ENCODE measurements around the gene VN1R5.
"Not testable (repeated sequence)": the region's sequence is repeated elsewhere in the genome, so short reads cannot be mapped to it uniquely, and the experiment has no call there.

The VN1R5 gene

DNA sequence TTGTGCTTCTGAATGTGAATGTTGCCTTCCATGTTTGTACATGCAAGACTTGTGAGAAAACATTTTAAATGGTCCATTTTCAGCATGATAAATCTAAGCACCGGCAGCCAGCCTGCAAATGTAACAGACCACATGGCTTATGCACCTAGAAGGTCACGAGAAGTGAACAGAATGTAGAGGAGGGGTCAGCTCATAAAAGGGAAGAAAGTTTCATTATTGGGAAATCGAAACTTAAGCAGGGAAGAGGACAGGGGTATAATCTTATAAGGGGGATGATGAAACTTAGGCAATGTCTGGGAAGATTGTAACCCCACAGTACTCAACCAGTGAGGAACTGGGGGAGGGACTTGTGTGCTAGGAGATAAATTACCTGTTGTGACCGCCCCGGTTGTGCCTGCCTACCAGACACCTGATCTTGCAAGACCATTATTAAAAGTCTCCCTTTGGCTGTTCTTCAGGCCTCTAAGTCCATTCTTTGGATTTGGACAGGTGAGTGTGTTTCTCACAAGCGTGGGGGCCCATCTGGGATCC lies 37.7 kb upstream of the VN1R5 start:
- no peaks in the 10 kb centered on the region for H4K20me1 ChIP-seq
- no peaks in the 10 kb centered on the region for H3K27me3 ChIP-seq

DNA sequence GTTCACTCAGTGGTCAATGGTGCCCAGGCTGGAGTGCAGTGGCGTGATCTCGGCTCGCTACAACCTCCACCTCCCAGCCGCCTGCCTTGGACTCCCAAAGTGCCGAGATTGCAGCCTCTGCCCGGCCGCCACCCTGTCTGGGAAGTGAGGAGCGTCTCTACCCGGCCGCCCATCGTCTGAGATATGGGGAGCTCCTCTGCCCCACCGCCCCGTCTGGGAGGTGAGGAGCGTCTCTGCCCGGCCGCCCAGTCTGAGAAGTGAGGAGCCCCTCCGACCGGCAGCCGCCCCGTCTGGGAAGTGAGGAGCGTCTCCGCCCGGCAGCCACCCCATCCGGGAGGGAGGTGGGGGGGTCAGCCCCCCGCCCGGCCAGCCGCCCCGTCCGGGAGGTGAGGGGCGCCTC lies 35.6 kb upstream of the VN1R5 start:
- H3K9me3 ChIP-seq (replicated peaks in 1 of 11), result peaks cover 19 to 48% (median 43%) of the 10 kb centered on the region in 11 experiments; a peak in 21 of 22 replicates
- H3K27me3 ChIP-seq, H3K36me3 ChIP-seq, H3K4me2 ChIP-seq, H3K4me3 ChIP-seq, H3K27ac ChIP-seq, H3K4me1 ChIP-seq, H3K9ac ChIP-seq, H4K20me1 ChIP-seq: not testable (repeated sequence)

More for the DNA sequence above, 37.7 kb upstream of the VN1R5 start:
- Histone ChIP-seq H3K9ac (no peak overlapping the region), H3K27ac (no peak overlapping the region), H3K36me3 (no peaks in the 10 kb centered on the region), H3K4me1 (no peaks in the 10 kb centered on the region), H3K9me3 (replicated peaks in 1 of 11) (peaks cover 5 to 29% (median 23%) of the 10 kb centered on the region in 11 experiments; a peak in 19 of 22 replicates), H3K4me2 (no peak overlapping the region), H3K4me3 (no peak overlapping the region)
- TF ChIP-seq Cebpa-rat (IDR thresholded peaks at IDR 0.05), result no peak

DNA sequence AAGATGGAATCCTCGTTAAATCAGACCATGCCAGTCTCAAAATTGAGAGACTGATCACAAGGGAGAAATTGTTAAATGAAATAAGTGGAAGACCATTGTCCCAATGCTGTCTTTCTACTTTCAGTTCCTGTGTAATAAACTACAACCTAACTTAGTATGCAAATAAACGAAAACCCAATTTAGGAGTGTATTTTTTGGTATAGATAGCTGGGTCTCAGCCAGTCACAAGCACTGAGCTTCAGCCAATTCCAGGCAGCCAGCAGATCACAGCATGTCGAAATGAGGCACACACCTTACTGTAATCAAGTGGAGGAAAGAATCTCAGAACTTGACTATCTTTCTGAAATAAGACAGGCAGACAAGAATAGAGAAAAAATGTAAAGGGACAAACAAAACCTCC lies 33.0 kb upstream of the VN1R5 start:
- Histone ChIP-seq H3K9ac (no peak overlapping the region), H3K27ac (no peak overlapping the region), H3K4me2 (no peak overlapping the region), H3K9me3 (replicated peaks in 1 of 11) (peaks cover 38 to 74% (median 65%) of the 10 kb centered on the region in 11 experiments), H3K27me3 (no peaks in the 10 kb centered on the region), H3K4me3 (no peak overlapping the region), H3K36me3 (peaks cover 0 to 4% (median 0%) of the 10 kb centered on the region in 11 experiments; a peak in 1 of 22 replicates), H4K20me1 (no peaks in the 10 kb centered on the region), H3K4me1 (no peaks in the 10 kb centered on the region)
- TF ChIP-seq Cebpa-rat (IDR thresholded peaks at IDR 0.05), result no peak

DNA sequence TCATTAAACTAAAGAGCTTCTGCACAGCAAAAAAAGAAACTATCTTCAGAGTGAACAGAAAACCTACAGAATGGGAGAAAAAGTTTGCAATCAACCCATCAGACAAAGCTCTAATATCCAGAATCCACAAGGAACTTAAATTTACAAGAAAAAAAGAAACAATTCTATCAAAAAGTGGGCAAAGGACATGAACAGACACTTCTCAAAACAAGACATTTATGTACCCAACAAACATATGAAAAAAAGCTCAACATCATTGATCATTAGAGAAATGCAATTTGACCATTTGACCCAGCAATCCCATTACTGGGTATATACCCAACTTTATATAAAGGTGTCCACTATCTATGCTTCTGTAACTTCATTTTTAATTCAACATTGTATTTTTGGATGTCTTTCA lies 31.1 kb upstream of the VN1R5 start:
- H3K27me3 ChIP-seq, result no peaks in the 10 kb centered on the region
- H3K27ac ChIP-seq, result no peak overlapping the region
- TF ChIP-seq Cebpa-rat (IDR thresholded peaks at IDR 0.05), result no peak
- peaks cover 57 to 90% (median 77%) of the 10 kb centered on the region in 11 experiments for H3K9me3 ChIP-seq (replicated peaks in 1 of 11)
- H3K4me1 ChIP-seq, result no peaks in the 10 kb centered on the region
- peaks cover 0 to 9% (median 0%) of the 10 kb centered on the region in 11 experiments; a peak in 2 of 22 replicates for H3K36me3 ChIP-seq
- H3K9ac ChIP-seq, result no peak overlapping the region
- H3K4me3 ChIP-seq, result no peak overlapping the region
- no peak overlapping the region for H3K4me2 ChIP-seq
- no peaks in the 10 kb centered on the region for H4K20me1 ChIP-seq

DNA sequence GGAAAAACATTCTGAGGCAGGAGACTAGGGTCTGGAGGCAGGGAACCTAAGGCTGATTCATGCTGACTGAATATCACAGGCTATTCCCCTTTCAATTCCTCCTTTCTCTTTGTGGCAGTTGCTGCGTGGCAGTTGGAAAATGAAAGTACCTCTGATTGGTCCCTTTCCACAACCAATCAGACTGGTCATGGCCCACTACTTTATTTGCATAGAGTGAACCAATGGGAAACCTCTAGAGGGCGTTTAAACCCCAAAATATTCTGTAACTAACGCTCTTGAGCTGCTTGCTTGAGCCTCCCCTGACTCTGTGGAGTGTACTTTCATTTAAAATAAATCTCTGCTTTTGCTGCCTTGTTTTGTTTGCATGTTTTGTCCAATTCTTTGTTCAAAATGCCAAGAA lies 27.7 kb upstream of the VN1R5 start:
- Histone ChIP-seq H3K9me3 (replicated peaks in 1 of 11) (peaks cover 50 to 81% (median 69%) of the 10 kb centered on the region in 11 experiments), H3K9ac (no peak overlapping the region), H3K4me1 (no peaks in the 10 kb centered on the region), H3K27me3 (no peaks in the 10 kb centered on the region), H4K20me1 (no peaks in the 10 kb centered on the region), H3K4me2 (no peak overlapping the region), H3K4me3 (peak overlapping the region in 1 of 10 experiments; percentile 6; a peak in 3 of 20 replicates), H3K36me3 (peaks cover 0 to 9% (median 0%) of the 10 kb centered on the region in 11 experiments; a peak in 2 of 22 replicates), H3K27ac (no peak overlapping the region)
- TF ChIP-seq Cebpa-rat (IDR thresholded peaks at IDR 0.05), result no peak

DNA sequence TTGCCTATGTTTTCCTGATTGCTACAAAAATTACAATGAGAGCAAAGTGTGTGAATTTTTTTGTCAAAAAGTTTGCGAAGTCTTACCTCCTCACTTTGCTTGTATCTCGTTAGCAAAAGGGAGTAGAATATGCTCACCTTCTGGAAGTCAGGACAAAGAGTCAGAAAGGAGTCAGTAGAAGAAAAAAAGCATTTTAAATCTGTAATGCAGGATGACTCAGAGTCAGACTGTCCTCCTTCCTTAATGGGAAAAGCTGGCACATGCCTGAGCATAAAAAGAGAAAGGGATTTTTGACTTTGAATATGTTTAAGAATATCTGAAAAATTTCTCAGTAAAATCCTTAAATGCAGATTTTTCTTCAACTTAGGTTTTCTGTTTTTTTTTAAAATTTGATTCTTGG lies 14.2 kb upstream of the VN1R5 start:
- Histone ChIP-seq H4K20me1 (no peaks in the 10 kb centered on the region), H3K27ac (no peak overlapping the region), H3K4me2 (no peak overlapping the region), H3K9me3 (replicated peaks in 1 of 11) (peaks cover 16 to 38% (median 26%) of the 10 kb centered on the region in 11 experiments), H3K36me3 (no peaks in the 10 kb centered on the region), H3K27me3 (no peaks in the 10 kb centered on the region), H3K9ac (no peak overlapping the region), H3K4me1 (0 out of 20 replicates have a peak, but pooled peaks cover 0 to 5% (median 0%) of the 10 kb centered on the region in 10 experiments), H3K4me3 (no peak overlapping the region)
- no peak for TF ChIP-seq Cebpa-rat (IDR thresholded peaks at IDR 0.05)

DNA sequence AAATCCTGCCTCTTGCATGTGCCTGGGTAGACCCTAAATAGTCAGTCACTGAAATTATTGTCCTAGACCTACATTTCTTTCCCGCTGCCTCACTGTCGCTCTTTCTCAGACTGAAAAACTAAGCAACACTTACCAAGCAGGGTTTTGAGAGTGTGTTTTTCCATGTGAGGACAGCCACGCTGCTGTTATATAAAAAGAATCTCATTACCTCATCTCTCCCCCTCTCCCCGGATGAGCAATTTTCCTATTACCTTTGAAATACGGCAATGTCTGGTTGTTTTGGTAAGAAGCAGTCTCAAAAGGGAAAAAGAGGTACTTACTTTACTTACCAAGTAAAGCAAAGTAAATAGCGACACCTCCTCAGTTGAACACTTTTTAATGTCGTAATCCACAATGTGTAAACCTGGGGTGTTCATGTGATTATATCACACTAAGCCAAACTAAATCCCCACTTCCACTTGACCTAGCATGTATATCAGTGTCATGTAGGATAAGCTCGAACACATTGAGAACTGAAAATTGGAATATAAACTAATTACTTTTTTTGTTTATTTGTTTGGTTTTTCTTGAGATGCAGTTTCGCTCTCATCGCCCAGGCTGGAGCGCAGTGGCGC lies 12.2 kb upstream of the VN1R5 start:
- no peak overlapping the region for H3K27ac ChIP-seq
- peaks cover 28 to 46% (median 32%) of the 10 kb centered on the region in 11 experiments for H3K9me3 ChIP-seq (replicated peaks in 1 of 11)
- TF ChIP-seq Cebpa-rat (IDR thresholded peaks at IDR 0.05), result no peak
- H3K4me3 ChIP-seq, result no peak overlapping the region
- no peaks in the 10 kb centered on the region for H4K20me1 ChIP-seq
- H3K4me2 ChIP-seq, result no peak overlapping the region
- H3K36me3 ChIP-seq, result no peaks in the 10 kb centered on the region
- 0 out of 20 replicates have a peak, but pooled peaks cover 0 to 5% (median 0%) of the 10 kb centered on the region in 10 experiments for H3K4me1 ChIP-seq
- no peak overlapping the region for H3K9ac ChIP-seq
- no peaks in the 10 kb centered on the region for H3K27me3 ChIP-seq

DNA sequence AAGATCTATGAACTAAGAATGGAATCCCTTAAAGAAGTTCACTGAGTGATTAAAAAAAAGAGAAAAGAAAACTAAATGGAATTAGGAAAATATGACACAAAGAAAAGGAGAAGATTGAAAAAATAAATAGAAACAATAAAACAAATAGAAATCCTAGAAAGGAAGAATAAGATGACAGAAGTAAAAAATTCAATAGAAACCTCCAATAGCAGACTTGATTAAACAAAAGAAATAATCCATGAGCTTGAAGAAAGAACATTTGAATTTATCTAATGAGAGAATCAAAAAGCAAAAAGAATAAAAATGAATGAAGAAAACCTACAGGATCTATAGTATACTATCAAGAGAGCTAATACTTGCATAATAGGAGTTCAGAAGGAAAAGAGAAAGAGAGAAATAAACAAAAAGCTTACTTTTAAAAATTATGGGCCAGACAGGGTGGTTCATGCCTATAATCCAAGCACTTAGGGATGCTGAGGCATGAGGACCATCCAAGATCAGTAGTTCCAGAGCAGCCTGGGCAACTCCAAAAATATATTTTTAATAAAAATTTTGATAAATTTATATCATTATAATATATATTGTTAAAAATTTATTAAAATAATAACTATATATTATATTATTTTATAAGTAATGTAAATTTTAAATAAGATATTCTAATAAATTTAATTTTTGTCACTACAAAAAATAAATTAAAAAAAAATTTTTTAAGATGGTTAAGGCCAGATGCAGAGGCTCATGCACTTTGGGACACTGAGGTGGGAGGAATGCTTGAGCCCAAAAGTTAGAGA lies 9.4 kb upstream of the VN1R5 start:
- Histone ChIP-seq H4K20me1 (no peaks in the 10 kb centered on the region), H3K4me1 (0 out of 20 replicates have a peak, but pooled peaks cover 0 to 3% (median 0%) of the 10 kb centered on the region in 10 experiments), H3K9me3 (replicated peaks in 1 of 11) (peaks cover 28 to 54% (median 33%) of the 10 kb centered on the region in 11 experiments), H3K4me3 (no peak overlapping the region), H3K9ac (no peak overlapping the region), H3K27ac (no peak overlapping the region), H3K27me3 (no peaks in the 10 kb centered on the region), H3K36me3 (no peaks in the 10 kb centered on the region), H3K4me2 (no peak overlapping the region)
- TF ChIP-seq Cebpa-rat (IDR thresholded peaks at IDR 0.05), result no peak

DNA sequence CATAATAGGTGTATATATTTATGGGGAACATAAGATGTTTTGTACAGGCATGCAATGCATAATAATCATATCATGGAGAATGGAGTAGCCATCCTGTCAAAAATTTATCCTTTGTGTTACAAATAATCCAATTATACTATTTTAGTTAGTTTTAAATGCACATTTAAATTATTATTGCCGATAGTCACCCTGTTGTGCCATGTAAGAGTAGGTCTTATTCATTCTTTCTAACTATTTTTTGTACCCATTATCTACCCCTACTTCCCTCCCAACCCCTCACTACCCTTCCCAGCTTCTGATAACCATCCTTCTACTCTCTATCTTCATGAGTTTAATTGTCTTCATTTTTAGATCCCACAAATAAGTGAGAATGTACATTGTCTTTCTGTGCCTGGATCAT lies 8.3 kb upstream of the VN1R5 start:
- Histone ChIP-seq H3K4me3 (no peak overlapping the region), H4K20me1 (no peaks in the 10 kb centered on the region), H3K36me3 (no peaks in the 10 kb centered on the region), H3K27ac (no peak overlapping the region), H3K27me3 (no peaks in the 10 kb centered on the region), H3K9me3 (replicated peaks in 1 of 11) (peaks cover 28 to 54% (median 33%) of the 10 kb centered on the region in 11 experiments), H3K9ac (no peak overlapping the region), H3K4me1 (no peaks in the 10 kb centered on the region), H3K4me2 (no peak overlapping the region)
- TF ChIP-seq Cebpa-rat (IDR thresholded peaks at IDR 0.05), result no peak
